NT2/D1 (cell line): ENCODE data around the gene CBY1.

ENCODE experiments used
- SUZ12 ChIP-seq: IDR thresholded peaks from 2 replicates; pipeline ENCODE4 v1.6.1; 2011; ENCODE audit not compliant: insufficient read length, insufficient read depth; ENCODE audit errors: extremely low read depth
- YY1 ChIP-seq: IDR thresholded peaks from 2 replicates; pipeline ENCODE4 v1.6.1; 2011; ENCODE audit not compliant: insufficient read length, insufficient read depth
- ZNF274 ChIP-seq: IDR thresholded peaks from 2 replicates; pipeline ENCODE4 v1.6.1; 2011; ENCODE audit warnings: mild to moderate bottlenecking, low read depth, low read length

- TF ChIP-seq SUZ12, result no peak
- TF ChIP-seq YY1, result no peak
- TF ChIP-seq ZNF274, result no peak
Measured at GRCh38 chr22:38675833-38676232, 19.4 kb downstream of the CBY1 start.
